Gastrocnemius medialis (tissue), 4 donors: ENCODE data around the gene HMCN1. TPM values are rescaled to one million over a fixed set of nuclear protein-coding genes. Genes with fewer than 3 reads are reported as not detected.
"Not testable (repeated sequence)": the region's sequence is repeated elsewhere in the genome, so short reads cannot be mapped to it uniquely, and the experiment has no call there.

Source experiments
- ATAC-seq, 2 donors: fragments of 150-250 bp; one replicate each; pipeline ENCODE4 v1.9.1; 2016
- DNase-seq, 2 donors: peaks; one replicate each; pipeline ENCODE4 v3.0.0-alpha.2; 2019
- H3K27ac ChIP-seq, 4 donors: fragments of 200-600 bp; sonication (generic); 1 replicate in 1 of 4; 2 replicates in 3 of 4; pipeline ENCODE4 v1.5.1; 2016 to 2018; ENCODE audit warnings: mild to moderate bottlenecking in 2 of 4, moderate library complexity in 1 of 4
- H3K27me3 ChIP-seq, 3 donors: fragments of 200-600 bp; sonication (generic) in 2 of 3; 1 replicate in 1 of 3; 2 replicates in 2 of 3; pipeline versions ENCODE4 v1.5.1 to v1.6.0; 2016 to 2019; ENCODE audit warnings: mild to moderate bottlenecking in 1 of 3, moderate library complexity in 1 of 3
- H3K36me3 ChIP-seq, 2 donors: fragments of 200-600 bp; sonication (generic) in 1 of 2; one replicate each; pipeline ENCODE4 v1.5.1; 2017 to 2018
- H3K4me1 ChIP-seq, 2 donors: fragments of 200-600 bp; sonication (generic) in 1 of 2; one replicate each; pipeline ENCODE4 v1.5.1; 2016 to 2017; ENCODE audit warnings: mild to moderate bottlenecking in 2 of 2
- H3K4me3 ChIP-seq, 4 donors: fragments of 200-600 bp; sonication (generic) in 3 of 4; 1 replicate in 1 of 4; 2 replicates in 3 of 4; pipeline ENCODE4 v1.5.1; 2016 to 2019; ENCODE audit warnings: mild to moderate bottlenecking in 2 of 4
- H3K9me3 ChIP-seq, 3 donors: fragments of 200-600 bp; sonication (generic) in 2 of 3; 1 replicate in 1 of 3; 2 replicates in 2 of 3; pipeline ENCODE4 v1.5.1; 2016 to 2019
- CTCF ChIP-seq, 5 experiments: fragments of 450-650 bp in 3 of 5; fragments of 200-600 bp in 2 of 5; sonication (generic) in 2 of 5; IDR thresholded peaks in 4 of 5; conservative IDR thresholded peaks in 1 of 5; 1 replicate in 4 of 5; 2 replicates in 1 of 5; pipeline ENCODE4 v1.5.1; 2016 to 2019; ENCODE audit warnings: antibody characterized with exemption in 5 of 5, mild to moderate bottlenecking in 3 of 5, moderate library complexity in 3 of 5
- POLR2A ChIP-seq, 2 donors: fragments of 450-650 bp; IDR thresholded peaks; one replicate each; pipeline ENCODE4 v1.6.1; 2017; ENCODE audit warnings: antibody characterized with exemption in 2 of 2, mild to moderate bottlenecking in 2 of 2, moderate library complexity in 2 of 2
- in situ Hi-C, 4 donors: fragments of 200-750 bp; cut with MboI; loops; one replicate each; pipeline versions ENCODE4 v1.15.0 to v1.8.0; 2017; ENCODE audit warnings: low sequenced_read_pairs in 4 of 4
- intact Hi-C: fragments of 100-400 bp; cut with DNase I; formaldehyde crosslinking; loops from one replicate; pipeline ENCODE4 v1.15.1; 2023; ENCODE audit warnings: low total_unique reads
- total RNA-seq, 4 donors: library from RNA; depleted of rRNA; stranded (reverse); fragments of >200 nt; gene quantifications; one replicate each; pipeline versions ENCODE4 v1.1.0 to v1.2.3, GENCODE V29; 2016

HMCN1 gene
- total RNA-seq, 4 donors from 2014 or later = 2.6 to 7.5 (median 5.1) TPM

DNA sequence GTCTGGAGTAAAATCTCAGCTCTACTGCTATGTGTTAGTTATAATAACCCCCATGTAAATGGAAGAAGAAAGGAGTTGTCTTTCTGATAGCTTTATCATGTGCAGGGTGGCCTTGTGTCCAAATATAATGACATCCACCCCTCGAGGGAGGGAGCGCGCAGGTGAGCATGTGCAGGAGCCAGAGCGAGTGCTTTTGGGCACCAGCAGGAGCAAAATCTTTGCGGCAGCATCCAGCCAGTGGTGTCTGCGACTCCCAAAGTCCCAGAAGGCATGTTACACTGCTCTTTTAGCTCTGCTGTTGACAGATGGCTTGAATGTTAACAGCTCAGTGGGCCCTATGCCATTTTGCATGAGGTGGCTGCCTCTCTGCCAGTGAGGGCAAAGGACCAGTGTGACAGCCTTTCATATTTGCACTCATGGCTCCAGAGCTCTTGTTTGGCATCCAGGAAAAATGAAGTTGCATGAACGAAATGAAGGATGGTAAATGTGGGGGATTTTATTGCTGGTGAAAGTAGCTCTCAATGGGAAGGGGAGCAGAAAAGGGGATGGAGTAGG is 146.7 kb downstream of the HMCN1 start:
- intact Hi-C loops (no loop called here), in situ Hi-C loops (no loop called here)

DNA sequence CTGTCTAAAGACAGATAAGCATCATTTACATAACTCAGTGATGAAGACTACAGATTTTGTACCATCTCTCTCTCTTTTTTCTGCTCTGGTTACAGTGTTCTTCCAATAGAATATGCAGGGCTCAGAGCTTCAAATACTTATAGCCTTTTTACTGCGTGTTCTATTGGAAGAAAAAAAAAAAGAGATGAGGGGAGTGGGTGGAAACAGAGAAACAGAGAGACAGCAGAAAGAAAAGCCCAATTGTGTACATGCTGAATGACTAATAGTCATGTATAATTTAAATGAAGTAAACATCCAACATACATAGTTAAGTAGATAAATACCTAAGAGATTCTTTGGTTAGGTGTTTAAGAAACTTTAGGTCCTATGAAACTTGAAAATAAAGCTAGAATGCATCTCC is 151.9 kb downstream of the HMCN1 start:
- Histone ChIP-seq H3K4me3 (no peak overlapping the region), H3K9me3 (no peaks in the 10 kb centered on the region), H3K27ac (no peak overlapping the region), H3K36me3 (no peaks in the 10 kb centered on the region), H3K4me1 (no peaks in the 10 kb centered on the region), H3K27me3 (no peaks in the 10 kb centered on the region)
- no peak for ATAC-seq
- DNase-seq = no peak
- TF ChIP-seq POLR2A (IDR thresholded peaks at IDR 0.05) (no peak), CTCF (IDR thresholded peaks at IDR 0.05 in 4 of 5, conservative IDR thresholded peaks at IDR 0.05 in 1 of 5) (no peak)
- in situ Hi-C loops (no loop called here), intact Hi-C loops (no loop called here)

More for the DNA sequence above, 146.7 kb downstream of the HMCN1 start:
- H3K27me3 ChIP-seq = no peaks in the 10 kb centered on the region
- no peaks in the 10 kb centered on the region for H3K9me3 ChIP-seq
- no peaks in the 10 kb centered on the region for H3K36me3 ChIP-seq
- no peak for DNase-seq
- H3K4me1 ChIP-seq = no peaks in the 10 kb centered on the region
- TF ChIP-seq CTCF (IDR thresholded peaks at IDR 0.05 in 4 of 5, conservative IDR thresholded peaks at IDR 0.05 in 1 of 5) (no peak), POLR2A (IDR thresholded peaks at IDR 0.05) (no peak)
- H3K4me3 ChIP-seq = no peak overlapping the region
- no peak for ATAC-seq
- H3K27ac ChIP-seq = no peak overlapping the region

DNA sequence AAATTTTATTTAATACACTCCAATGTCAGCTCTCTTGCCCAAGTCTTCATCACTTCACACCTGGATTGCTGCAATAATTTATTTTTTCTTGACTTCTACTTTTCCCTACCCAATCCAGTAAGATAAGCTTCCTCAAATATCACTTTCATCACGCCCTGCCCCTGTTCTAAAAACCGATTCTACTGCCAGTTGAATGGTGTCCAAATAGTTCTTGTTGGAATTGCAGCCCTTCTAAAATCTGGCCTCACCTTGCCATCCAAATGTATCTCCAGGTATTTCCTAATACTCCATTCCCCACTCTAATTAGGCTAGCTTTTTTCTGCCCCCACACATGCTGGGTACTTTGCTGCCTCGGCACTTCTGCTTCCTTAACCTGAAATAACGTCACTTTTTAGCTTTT is 152.5 kb downstream of the HMCN1 start:
- Histone ChIP-seq H3K9me3 (no peaks in the 10 kb centered on the region), H3K4me3 (no peak overlapping the region), H3K4me1 (no peaks in the 10 kb centered on the region), H3K27me3 (no peaks in the 10 kb centered on the region), H3K36me3 (no peaks in the 10 kb centered on the region), H3K27ac (no peak overlapping the region)
- intact Hi-C loops (no loop called here), in situ Hi-C loops (no loop called here)
- no peak for DNase-seq
- ATAC-seq = no peak
- TF ChIP-seq CTCF (IDR thresholded peaks at IDR 0.05 in 4 of 5, conservative IDR thresholded peaks at IDR 0.05 in 1 of 5) = no peak
- TF ChIP-seq POLR2A (IDR thresholded peaks at IDR 0.05) = no peak

GRCh38 chr1:185892831-185893403 is 158.7 kb downstream of the HMCN1 start:
- ATAC-seq, H3K36me3 ChIP-seq, intact Hi-C loops, H3K27ac ChIP-seq, H3K9me3 ChIP-seq, H3K4me1 ChIP-seq, H3K4me3 ChIP-seq, DNase-seq, in situ Hi-C loops, H3K27me3 ChIP-seq: not testable (repeated sequence)

DNA sequence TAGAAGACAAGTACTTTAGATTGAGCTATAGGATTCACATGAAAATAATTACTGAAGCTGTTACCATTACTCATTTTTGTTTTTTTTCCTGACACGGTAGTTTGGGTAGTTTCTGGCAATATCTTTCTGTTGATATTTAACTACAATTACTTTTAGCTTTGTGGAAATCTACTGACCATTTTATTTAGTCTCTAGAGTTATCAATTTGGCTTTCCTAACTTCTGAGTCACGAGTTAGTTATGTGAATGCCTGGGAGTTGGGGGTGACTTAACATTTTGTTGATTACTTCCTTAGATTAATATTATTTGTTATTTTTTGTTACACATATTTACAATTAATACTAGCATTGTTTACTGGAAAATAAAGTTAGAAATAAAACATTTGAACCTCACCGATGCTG is 160.6 kb downstream of the HMCN1 start:
- no peaks in the 10 kb centered on the region for H3K4me1 ChIP-seq
- DNase-seq (no peak), ATAC-seq (no peak)
- no peaks in the 10 kb centered on the region for H3K27me3 ChIP-seq
- no peak overlapping the region for H3K4me3 ChIP-seq
- no peaks in the 10 kb centered on the region for H3K36me3 ChIP-seq
- TF ChIP-seq POLR2A (IDR thresholded peaks at IDR 0.05) (no peak), CTCF (IDR thresholded peaks at IDR 0.05 in 4 of 5, conservative IDR thresholded peaks at IDR 0.05 in 1 of 5) (no peak)
- H3K27ac ChIP-seq = no peak overlapping the region
- intact Hi-C loops = no loop called here
- in situ Hi-C loops = no loop called here
- H3K9me3 ChIP-seq = no peaks in the 10 kb centered on the region
